Measurements from ENCODE around the gene MCRS1. TPM values are rescaled to one million over a fixed set of nuclear protein-coding genes. Genes with fewer than 3 reads are reported as not detected.

The MCRS1 gene
- polyA plus RNA-seq, 1 donor, result 54.7 TPM

- Histone ChIP-seq H3K4me3 (ENCODE audit: low read length) (no peak overlapping the region), H3K36me3 (ENCODE audit: control insufficient read depth, insufficient read depth, low read length) (peaks cover 51% of the 10 kb centered on the region), H3K27me3 (ENCODE audit: control insufficient read depth, insufficient read depth, low read length) (no peaks in the 10 kb centered on the region), H3K4me1 (ENCODE audit: control insufficient read depth, insufficient read depth, low read length) (peaks cover 12% of the 10 kb centered on the region), H3K9me3 (ENCODE audit: control insufficient read depth, low read depth, low read length) (no peaks in the 10 kb centered on the region), H3K27ac (ENCODE audit: low read length) (no peak overlapping the region)
- 100% methylated on average over 1 of the region's 12 CpGs for WGBS (ENCODE audit: insufficient coverage, low lambda C conversion rate)
- no peak for DNase-seq
Measured at GRCh38 chr12:49565406-49566265, 2.3 kb downstream of the MCRS1 start.

GRCh38 chr12:49564686-49565405 lies 3.1 kb downstream of the MCRS1 start:
- H3K36me3 ChIP-seq (ENCODE audit: control insufficient read depth, insufficient read depth, low read length), result peaks cover 59% of the 10 kb centered on the region
- H3K4me3 ChIP-seq (ENCODE audit: low read length), result no peak overlapping the region
- H3K4me1 ChIP-seq (ENCODE audit: control insufficient read depth, insufficient read depth, low read length), result peaks cover 12% of the 10 kb centered on the region
- no peak overlapping the region for H3K27ac ChIP-seq (ENCODE audit: low read length)
- no peaks in the 10 kb centered on the region for H3K9me3 ChIP-seq (ENCODE audit: control insufficient read depth, low read depth, low read length)
- no peak for DNase-seq
- H3K27me3 ChIP-seq (ENCODE audit: control insufficient read depth, insufficient read depth, low read length), result no peaks in the 10 kb centered on the region
- no CpG with 5 or more reads among the region's 8 CpGs for WGBS (ENCODE audit: insufficient coverage, low lambda C conversion rate)

- H3K4me1 ChIP-seq (ENCODE audit: control insufficient read depth, insufficient read depth, low read length), result peaks cover 9% of the 10 kb centered on the region
- H3K9me3 ChIP-seq (ENCODE audit: control insufficient read depth, low read depth, low read length), result no peaks in the 10 kb centered on the region
- no peak overlapping the region for H3K27ac ChIP-seq (ENCODE audit: low read length)
- peaks cover 66% of the 10 kb centered on the region for H3K36me3 ChIP-seq (ENCODE audit: control insufficient read depth, insufficient read depth, low read length)
- no peaks in the 10 kb centered on the region for H3K27me3 ChIP-seq (ENCODE audit: control insufficient read depth, insufficient read depth, low read length)
- WGBS (ENCODE audit: insufficient coverage, low lambda C conversion rate), result no CpG with 5 or more reads among the region's 14 CpGs
- DNase-seq, result no peak
- no peak overlapping the region for H3K4me3 ChIP-seq (ENCODE audit: low read length)
Measured at GRCh38 chr12:49563951-49564685, 3.8 kb downstream of the MCRS1 start.

- Histone ChIP-seq H3K36me3 (ENCODE audit: control insufficient read depth, insufficient read depth, low read length) (peaks cover 79% of the 10 kb centered on the region), H3K9me3 (ENCODE audit: control insufficient read depth, low read depth, low read length) (no peaks in the 10 kb centered on the region), H3K4me1 (ENCODE audit: control insufficient read depth, insufficient read depth, low read length) (peaks cover 6% of the 10 kb centered on the region), H3K27me3 (ENCODE audit: control insufficient read depth, insufficient read depth, low read length) (no peaks in the 10 kb centered on the region), H3K27ac (ENCODE audit: low read length) (no peak overlapping the region), H3K4me3 (ENCODE audit: low read length) (no peak overlapping the region)
- DNase-seq, result no peak
- no CpG with 5 or more reads among the region's 6 CpGs for WGBS (ENCODE audit: insufficient coverage, low lambda C conversion rate)
Measured at GRCh38 chr12:49562831-49563230, 5.1 kb downstream of the MCRS1 start.

GRCh38 chr12:49562233-49562632 lies 5.7 kb downstream of the MCRS1 start:
- no peaks in the 10 kb centered on the region for H3K27me3 ChIP-seq (ENCODE audit: control insufficient read depth, insufficient read depth, low read length)
- H3K27ac ChIP-seq (ENCODE audit: low read length), result no peak overlapping the region
- H3K9me3 ChIP-seq (ENCODE audit: control insufficient read depth, low read depth, low read length), result no peaks in the 10 kb centered on the region
- peaks cover 6% of the 10 kb centered on the region for H3K4me1 ChIP-seq (ENCODE audit: control insufficient read depth, insufficient read depth, low read length)
- H3K36me3 ChIP-seq (ENCODE audit: control insufficient read depth, insufficient read depth, low read length), result peaks cover 85% of the 10 kb centered on the region
- no peak for DNase-seq
- WGBS (ENCODE audit: insufficient coverage, low lambda C conversion rate), result 100% methylated on average over 1 of the region's 6 CpGs
- no peak overlapping the region for H3K4me3 ChIP-seq (ENCODE audit: low read length)

DNA sequence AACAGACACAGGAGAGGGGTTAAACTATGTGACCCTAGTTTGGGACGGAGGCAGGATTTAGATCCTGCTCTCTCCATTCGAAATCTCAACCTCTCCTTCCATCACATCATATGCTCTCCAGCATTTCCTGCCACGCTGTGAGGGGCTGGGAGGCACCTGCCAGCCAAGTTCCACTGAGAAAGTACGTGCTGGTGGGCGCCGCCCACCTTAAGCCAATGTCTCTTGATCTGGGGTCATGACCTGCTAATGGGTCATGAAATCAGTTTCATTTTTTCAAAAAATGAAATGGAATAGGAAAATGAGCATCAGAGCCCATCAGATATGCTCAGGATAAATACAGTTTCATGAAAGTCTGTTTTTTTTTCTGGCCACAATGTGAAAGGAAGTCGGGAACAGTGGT lies 7.2 kb downstream of the MCRS1 start:
- Histone ChIP-seq H3K36me3 (ENCODE audit: control insufficient read depth, insufficient read depth, low read length) (peaks cover 95% of the 10 kb centered on the region), H3K4me3 (ENCODE audit: low read length) (no peak overlapping the region), H3K4me1 (ENCODE audit: control insufficient read depth, insufficient read depth, low read length) (no peaks in the 10 kb centered on the region), H3K27ac (ENCODE audit: low read length) (no peak overlapping the region), H3K9me3 (ENCODE audit: control insufficient read depth, low read depth, low read length) (no peaks in the 10 kb centered on the region), H3K27me3 (ENCODE audit: control insufficient read depth, insufficient read depth, low read length) (no peaks in the 10 kb centered on the region)
- no CpG with 5 or more reads among the region's 7 CpGs for WGBS (ENCODE audit: insufficient coverage, low lambda C conversion rate)
- DNase-seq, result no peak

GRCh38 chr12:49559011-49559675 lies 8.8 kb downstream of the MCRS1 start:
- Histone ChIP-seq H3K27ac (ENCODE audit: low read length) (no peak overlapping the region), H3K4me3 (ENCODE audit: low read length) (no peak overlapping the region)

GRCh38 chr12:49558526-49558925 lies 9.4 kb downstream of the MCRS1 start:
- no peak overlapping the region for H3K27ac ChIP-seq (ENCODE audit: low read length)
- H3K27me3 ChIP-seq (ENCODE audit: control insufficient read depth, insufficient read depth, low read length), result no peaks in the 10 kb centered on the region
- no peaks in the 10 kb centered on the region for H3K4me1 ChIP-seq (ENCODE audit: control insufficient read depth, insufficient read depth, low read length)
- no peaks in the 10 kb centered on the region for H3K9me3 ChIP-seq (ENCODE audit: control insufficient read depth, low read depth, low read length)
- no peak overlapping the region for H3K4me3 ChIP-seq (ENCODE audit: low read length)
- no peak for DNase-seq
- WGBS (ENCODE audit: insufficient coverage, low lambda C conversion rate), result no CpG with 5 or more reads among the region's 13 CpGs
- peaks cover 73% of the 10 kb centered on the region for H3K36me3 ChIP-seq (ENCODE audit: control insufficient read depth, insufficient read depth, low read length)

More at GRCh38 chr12:49559011-49559675, 8.8 kb downstream of the MCRS1 start:
- Histone ChIP-seq H3K27me3 (ENCODE audit: control insufficient read depth, insufficient read depth, low read length) (no peaks in the 10 kb centered on the region), H3K36me3 (ENCODE audit: control insufficient read depth, insufficient read depth, low read length) (peaks cover 79% of the 10 kb centered on the region), H3K9me3 (ENCODE audit: control insufficient read depth, low read depth, low read length) (no peaks in the 10 kb centered on the region), H3K4me1 (ENCODE audit: control insufficient read depth, insufficient read depth, low read length) (no peaks in the 10 kb centered on the region)
- no peak for DNase-seq
- no CpG with 5 or more reads among the region's 17 CpGs for WGBS (ENCODE audit: insufficient coverage, low lambda C conversion rate)

DNA sequence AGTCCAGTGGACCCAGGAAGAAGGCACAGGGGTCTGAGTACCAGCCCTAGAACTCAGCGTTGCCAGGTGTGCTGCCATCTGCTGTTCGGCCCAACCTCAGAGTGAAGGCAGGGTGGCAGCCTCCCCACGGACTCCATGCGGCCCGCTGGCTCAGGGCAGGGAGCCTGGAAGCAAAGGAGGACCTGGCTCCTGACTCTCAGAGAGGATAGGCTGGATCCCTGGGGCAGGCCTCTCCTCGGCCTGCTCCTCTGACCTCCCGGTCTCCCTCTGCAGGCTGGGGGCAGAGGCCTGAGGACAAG lies 10.1 kb downstream of the MCRS1 start:
- Histone ChIP-seq H3K4me3 (ENCODE audit: low read length) (no peak overlapping the region), H3K36me3 (ENCODE audit: control insufficient read depth, insufficient read depth, low read length) (peaks cover 67% of the 10 kb centered on the region), H3K9me3 (ENCODE audit: control insufficient read depth, low read depth, low read length) (no peaks in the 10 kb centered on the region), H3K27me3 (ENCODE audit: control insufficient read depth, insufficient read depth, low read length) (no peaks in the 10 kb centered on the region), H3K4me1 (ENCODE audit: control insufficient read depth, insufficient read depth, low read length) (no peaks in the 10 kb centered on the region), H3K27ac (ENCODE audit: low read length) (no peak overlapping the region)
- no peak for DNase-seq
- WGBS (ENCODE audit: insufficient coverage, low lambda C conversion rate), result no CpG with 5 or more reads among the region's 7 CpGs

All from large intestine (tissue), 3 donors.